ENCODE measurements around the gene MTUS2. TPM values are rescaled to one million over a fixed set of nuclear protein-coding genes. Genes with fewer than 3 reads are reported as not detected.

MTUS2 gene
- total RNA-seq, 1 experiment from 2014 or later: 0.35 TPM

DNA sequence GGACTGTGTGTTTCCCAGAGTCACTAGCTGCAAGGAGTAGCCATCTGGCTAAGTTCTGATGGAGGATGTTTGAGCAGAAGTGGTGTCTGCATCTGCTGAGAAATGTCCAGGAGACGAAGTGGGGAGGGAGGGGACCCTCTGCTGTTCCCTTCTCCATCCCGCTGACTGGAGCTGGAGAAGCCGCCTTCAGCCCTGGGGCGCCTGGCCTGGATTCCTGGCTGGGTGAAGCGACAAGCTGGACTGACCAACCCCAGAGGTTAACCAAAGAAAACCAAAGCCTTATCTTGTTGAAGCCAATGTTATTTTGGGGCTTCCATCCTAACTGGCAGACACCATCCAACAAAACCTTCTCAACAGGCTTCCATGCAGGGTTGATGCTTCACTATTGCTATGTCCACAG is 707.8 kb downstream of the MTUS2 start:
- Histone ChIP-seq H3K14ac (ENCODE audit: insufficient read depth, low read length) (no peak overlapping the region), H4K91ac (ENCODE audit: insufficient read length, low read depth, low read length) (no peak overlapping the region), H3K4me2 (ENCODE audit: insufficient read depth, insufficient read length, low read length) (no peak overlapping the region), H2BK20ac (ENCODE audit: low read depth, low read length, poor library complexity, severe bottlenecking) (no peak overlapping the region), H2AFZ (ENCODE audit: low read length) (no peak overlapping the region), H2BK120ac (ENCODE audit: low read depth, low read length, poor library complexity, severe bottlenecking) (no peak overlapping the region), H4K20me1 (ENCODE audit: control insufficient read depth, insufficient read depth, insufficient read length) (no peaks in the 10 kb centered on the region), H3K4ac (ENCODE audit: low read depth, low read length) (no peak overlapping the region), H3T11ph (ENCODE audit: low read length) (no peak overlapping the region), H3K27ac (ENCODE audit: insufficient read length, low read depth, low read length) (no peak overlapping the region), H2BK5ac (ENCODE audit: insufficient read length, low read length) (no peak overlapping the region), H2AK5ac (ENCODE audit: insufficient read length, low read length) (no peak overlapping the region), H4K5ac (ENCODE audit: insufficient read length, low read depth, low read length) (no peak overlapping the region), H4K8ac (replicated peaks; ENCODE audit: insufficient read length, low read depth, low read length) (no peak overlapping the region), H3K79me2 (ENCODE audit: insufficient read depth, low read length) (no peaks in the 10 kb centered on the region), H2BK15ac (ENCODE audit: low read depth, low read length) (no peak overlapping the region), H3K23me2 (ENCODE audit: insufficient read length, low read depth, low read length, poor library complexity, severe bottlenecking) (no peaks in the 10 kb centered on the region), H3K23ac (ENCODE audit: insufficient read length, low read depth, low read length) (no peak overlapping the region), H3K9ac (ENCODE audit: extremely low read depth, insufficient read length, low read length) (no peak overlapping the region), H2BK12ac (ENCODE audit: insufficient read length, low read depth, low read length) (no peak overlapping the region), H3K27me3 (ENCODE audit: insufficient read depth, low read length) (no peaks in the 10 kb centered on the region), H3K9me3 (ENCODE audit: control insufficient read depth, low read depth, low read length) (no peaks in the 10 kb centered on the region), H3K18ac (ENCODE audit: insufficient read length, low read depth, low read length) (no peak overlapping the region), H3K4me1 (ENCODE audit: insufficient read depth, low read length) (no peaks in the 10 kb centered on the region), H3K79me1 (ENCODE audit: insufficient read depth, low read depth, low read length, poor library complexity, severe bottlenecking) (peaks cover 2% of the 10 kb centered on the region), H3K56ac (ENCODE audit: insufficient read length, low read depth, low read length) (no peak overlapping the region)
- no CpG with 5 or more reads among the region's 5 CpGs for WGBS (ENCODE audit: extremely low coverage, insufficient read length, low lambda C conversion rate)
- no peak for DNase-seq
- Mint-ChIP-seq H3K9me3 (no peaks in the 10 kb centered on the region), H3K27me3 (ENCODE audit: low read depth) (no peaks in the 10 kb centered on the region), H3K36me3 (ENCODE audit: insufficient read depth in 1 of 3, low read depth in 3 of 3) (peaks cover 39 to 87% (median 69%) of the 10 kb centered on the region in 3 experiments; a peak in 6 of 7 replicates), H3K4me3 (no peak overlapping the region), H3K4me1 (no peaks in the 10 kb centered on the region), H3K27ac (no peak overlapping the region)
- TF ChIP-seq, protein P1, sequence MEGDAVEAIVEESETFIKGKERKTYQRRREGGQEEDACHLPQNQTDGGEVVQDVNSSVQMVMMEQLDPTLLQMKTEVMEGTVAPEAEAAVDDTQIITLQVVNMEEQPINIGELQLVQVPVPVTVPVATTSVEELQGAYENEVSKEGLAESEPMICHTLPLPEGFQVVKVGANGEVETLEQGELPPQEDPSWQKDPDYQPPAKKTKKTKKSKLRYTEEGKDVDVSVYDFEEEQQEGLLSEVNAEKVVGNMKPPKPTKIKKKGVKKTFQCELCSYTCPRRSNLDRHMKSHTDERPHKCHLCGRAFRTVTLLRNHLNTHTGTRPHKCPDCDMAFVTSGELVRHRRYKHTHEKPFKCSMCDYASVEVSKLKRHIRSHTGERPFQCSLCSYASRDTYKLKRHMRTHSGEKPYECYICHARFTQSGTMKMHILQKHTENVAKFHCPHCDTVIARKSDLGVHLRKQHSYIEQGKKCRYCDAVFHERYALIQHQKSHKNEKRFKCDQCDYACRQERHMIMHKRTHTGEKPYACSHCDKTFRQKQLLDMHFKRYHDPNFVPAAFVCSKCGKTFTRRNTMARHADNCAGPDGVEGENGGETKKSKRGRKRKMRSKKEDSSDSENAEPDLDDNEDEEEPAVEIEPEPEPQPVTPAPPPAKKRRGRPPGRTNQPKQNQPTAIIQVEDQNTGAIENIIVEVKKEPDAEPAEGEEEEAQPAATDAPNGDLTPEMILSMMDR (conservative IDR thresholded peaks at IDR 0.05): no peak

Data from H9 (cell line).